ENCODE measurements around the gene ABCG8.

The ABCG8 gene

GRCh38 chr2:43924463-43924862 is 85.7 kb downstream of the ABCG8 start:
- no peak for DNase-seq (ENCODE audit: low spot score)

- no peak for DNase-seq (ENCODE audit: low spot score)
Observed at GRCh38 chr2:43925431-43925830, 86.7 kb downstream of the ABCG8 start.

- DNase-seq (ENCODE audit: low spot score), result no peak
Observed at GRCh38 chr2:43927442-43927841, 88.7 kb downstream of the ABCG8 start.

GRCh38 chr2:43931293-43931692 is 92.5 kb downstream of the ABCG8 start:
- no peak for DNase-seq (ENCODE audit: low spot score)
